Activated CD4-positive, alpha-beta T cell treated with anti-CD3 and anti-CD28 coated beads, Interleukin-2, Interleukin-4, amounts not matched to agents 100 ng/mL and 50 ng/mL, durations not matched to agents 16 hours and 8 hours (primary cell): ENCODE measurements around the gene TOM1.

Experiments
- DNase-seq: peaks from one replicate; pipeline ENCODE4 v3.0.0-alpha.2; 2020; ENCODE audit warnings: low spot score

Gene TOM1

GRCh38 chr22:35324067-35324466 is 24.4 kb downstream of the TOM1 start:
- no peak for DNase-seq

- no peak for DNase-seq
Measured at GRCh38 chr22:35324762-35325161, 25.1 kb downstream of the TOM1 start.

- no peak for DNase-seq
Measured at GRCh38 chr22:35325209-35325608, 25.5 kb downstream of the TOM1 start.

GRCh38 chr22:35326854-35327562 is 27.3 kb downstream of the TOM1 start:
- DNase-seq: no peak

DNA sequence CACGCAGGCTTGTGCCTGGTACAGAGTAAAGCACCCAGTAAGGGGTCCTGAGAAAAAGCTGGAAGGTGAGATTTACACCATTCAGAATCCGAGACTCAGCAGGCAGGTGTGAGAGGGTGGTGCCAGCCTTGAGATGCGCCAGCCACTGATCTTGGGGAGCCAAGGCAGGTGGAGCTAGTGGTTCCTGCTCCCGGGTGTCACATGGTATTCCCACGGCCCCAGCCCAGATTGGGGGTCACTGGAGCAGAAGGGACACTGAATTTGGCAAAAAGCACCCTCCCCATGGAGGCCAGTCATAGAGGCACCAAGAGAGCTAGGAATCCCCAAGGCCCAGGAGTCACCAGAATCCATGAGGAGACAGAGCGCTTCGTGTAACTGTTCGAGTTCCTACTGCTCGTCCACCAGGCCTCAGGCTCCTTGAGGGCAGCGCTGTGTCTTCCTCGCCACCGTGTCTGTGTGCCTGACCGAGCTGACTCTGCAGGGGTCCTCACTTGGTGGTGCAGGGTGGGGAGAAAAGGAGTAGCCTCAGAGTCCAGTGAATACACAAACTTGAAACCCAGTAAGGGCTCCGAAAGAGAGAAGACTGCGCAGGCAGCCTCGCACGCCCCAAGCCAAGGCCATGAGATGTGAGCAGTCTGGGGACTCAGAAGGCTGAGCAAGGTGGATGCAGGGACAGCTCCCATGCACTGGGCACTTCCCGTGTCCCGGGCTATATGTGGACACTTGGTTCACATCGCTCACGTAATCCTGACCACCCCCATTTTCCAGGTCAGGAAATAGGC is 28.2 kb downstream of the TOM1 start:
- no peak for DNase-seq

GRCh38 chr22:35328472-35328885 is 28.8 kb downstream of the TOM1 start:
- no peak for DNase-seq

GRCh38 chr22:35329114-35329847 is 29.6 kb downstream of the TOM1 start:
- peak; percentile 57 for DNase-seq

- peak; percentile 84 for DNase-seq
Measured at GRCh38 chr22:35330258-35330861, 30.7 kb downstream of the TOM1 start.

DNA sequence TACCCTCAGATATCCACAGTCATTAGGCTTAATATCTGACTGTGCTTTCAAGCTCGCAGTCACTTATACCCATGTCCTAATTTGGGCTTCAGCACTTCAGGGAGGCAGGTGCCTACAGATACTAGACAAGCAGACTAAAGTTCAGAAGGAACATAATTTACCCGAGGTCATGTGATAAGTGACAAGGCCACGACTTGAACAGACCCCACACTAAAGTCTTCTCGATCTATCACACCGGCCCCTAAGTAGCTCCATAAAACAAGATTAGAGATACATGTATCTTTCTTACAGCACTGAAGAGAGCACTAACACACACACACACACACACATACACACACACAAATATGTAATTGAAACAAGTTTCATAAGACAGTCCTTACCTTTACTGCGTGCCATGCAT is 32.6 kb downstream of the TOM1 start:
- DNase-seq: no peak

GRCh38 chr22:35333220-35333619 is 33.5 kb downstream of the TOM1 start:
- no peak for DNase-seq

GRCh38 chr22:35334004-35334403 is 34.3 kb downstream of the TOM1 start:
- no peak for DNase-seq

GRCh38 chr22:35335468-35335867 is 35.8 kb downstream of the TOM1 start:
- DNase-seq: no peak

DNA sequence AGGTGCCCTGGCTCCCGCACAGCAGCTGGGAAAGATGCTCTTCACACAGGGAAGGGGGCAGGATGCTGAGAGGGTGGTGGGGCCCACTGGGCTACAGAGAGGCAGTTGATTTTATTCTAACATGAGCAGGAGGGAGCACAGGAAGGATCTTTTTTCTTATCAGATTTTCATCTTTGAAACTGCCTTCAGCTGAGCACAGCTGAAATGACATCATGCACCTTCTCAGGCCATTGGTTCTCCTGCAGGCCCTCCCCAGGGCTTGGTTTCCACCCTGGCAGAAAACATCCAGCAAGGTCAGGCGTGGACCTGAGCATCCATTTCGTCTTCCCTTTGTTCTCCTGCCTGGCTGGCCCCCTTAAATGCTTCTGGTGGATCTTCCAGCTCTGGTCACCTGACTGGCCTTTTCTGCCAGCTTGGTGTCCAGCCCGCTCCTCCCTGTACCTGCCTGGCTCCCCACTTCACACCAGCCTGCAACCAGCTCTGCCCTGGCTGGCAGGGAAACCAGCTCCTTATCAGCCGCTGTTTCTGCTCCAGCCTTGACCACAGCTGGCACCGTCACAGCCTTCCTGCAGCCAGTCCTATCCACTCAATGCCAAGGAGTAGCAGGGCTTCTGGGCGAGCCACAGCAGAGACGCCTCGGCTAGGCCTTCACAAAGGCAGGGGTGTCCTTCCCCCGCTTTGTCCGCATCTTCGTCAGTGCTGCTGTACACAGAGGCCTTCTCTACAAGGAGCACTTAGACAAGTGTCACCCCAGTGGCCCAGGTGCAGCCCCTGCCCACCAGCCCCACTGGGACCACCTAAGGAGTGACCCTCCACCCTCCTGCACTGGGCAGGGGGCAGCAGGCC is 36.5 kb downstream of the TOM1 start:
- DNase-seq: peak; percentile 35

- no peak for DNase-seq
Measured at GRCh38 chr22:35337932-35338331, 38.2 kb downstream of the TOM1 start.

GRCh38 chr22:35341090-35341874 is 41.6 kb downstream of the TOM1 start:
- DNase-seq: no peak

GRCh38 chr22:35342390-35342789 is 42.7 kb downstream of the TOM1 start:
- no peak for DNase-seq

GRCh38 chr22:35343664-35344550 is 44.2 kb downstream of the TOM1 start:
- DNase-seq: no peak

GRCh38 chr22:35344956-35345690 is 45.4 kb downstream of the TOM1 start:
- no peak for DNase-seq
